Measurements from ENCODE around the gene SERPINA5. TPM values are rescaled to one million over a fixed set of nuclear protein-coding genes. Genes with fewer than 3 reads are reported as not detected.

Gene SERPINA5
- total RNA-seq, 1 experiment from 2014 or later: not detected

- no peak overlapping the region for H3K9ac ChIP-seq (ENCODE audit: low read length)
- no peaks in the 10 kb centered on the region for H3K9me3 ChIP-seq (ENCODE audit: low read length)
- H3K27me3 ChIP-seq (ENCODE audit: low read length): no peaks in the 10 kb centered on the region
- no peaks in the 10 kb centered on the region for H3K79me2 ChIP-seq (ENCODE audit: low read length)
- H4K20me1 ChIP-seq (ENCODE audit: insufficient read depth, low read depth, low read length): no peaks in the 10 kb centered on the region; the same call in 1 of the 2 replicates
- H3K4me3 ChIP-seq (ENCODE audit: low read length): no peak overlapping the region
- no peak overlapping the region for H2AFZ ChIP-seq (ENCODE audit: low read length)
- H3K27ac ChIP-seq (ENCODE audit: low read length): no peak overlapping the region
- no peak overlapping the region for H3K4me2 ChIP-seq (ENCODE audit: low read depth, low read length, poor library complexity, severe bottlenecking)
- H3K4me1 ChIP-seq (ENCODE audit: low read length): no peaks in the 10 kb centered on the region
- no peak for DNase-seq
- H3K36me3 ChIP-seq (ENCODE audit: insufficient read depth, low read length): no peaks in the 10 kb centered on the region
- no peaks in the 10 kb centered on the region for H3K9me2 ChIP-seq (replicated peaks; ENCODE audit: insufficient read depth, low read length)
Observed at GRCh38 chr14:94596361-94596760, 15.1 kb downstream of the SERPINA5 start.

- Histone ChIP-seq H3K4me3 (ENCODE audit: low read length) (no peak overlapping the region), H3K4me1 (ENCODE audit: low read length) (no peaks in the 10 kb centered on the region), H3K9me3 (ENCODE audit: low read length) (no peaks in the 10 kb centered on the region), H3K79me2 (ENCODE audit: low read length) (no peaks in the 10 kb centered on the region), H2AFZ (ENCODE audit: low read length) (no peak overlapping the region), H3K9me2 (replicated peaks; ENCODE audit: insufficient read depth, low read length) (no peaks in the 10 kb centered on the region), H3K36me3 (ENCODE audit: insufficient read depth, low read length) (no peaks in the 10 kb centered on the region), H3K27me3 (ENCODE audit: low read length) (no peaks in the 10 kb centered on the region), H4K20me1 (ENCODE audit: insufficient read depth, low read depth, low read length) (no peaks in the 10 kb centered on the region; the same call in 1 of the 2 replicates), H3K9ac (ENCODE audit: low read length) (no peak overlapping the region), H3K27ac (ENCODE audit: low read length) (no peak overlapping the region), H3K4me2 (ENCODE audit: low read depth, low read length, poor library complexity, severe bottlenecking) (no peak overlapping the region)
- no peak for DNase-seq
Observed at GRCh38 chr14:94597788-94598187, 16.6 kb downstream of the SERPINA5 start.

- H3K27ac ChIP-seq (ENCODE audit: low read length): no peak overlapping the region
- H3K36me3 ChIP-seq (ENCODE audit: insufficient read depth, low read length): no peaks in the 10 kb centered on the region
- H3K79me2 ChIP-seq (ENCODE audit: low read length): no peaks in the 10 kb centered on the region
- no peak overlapping the region for H3K4me2 ChIP-seq (ENCODE audit: low read depth, low read length, poor library complexity, severe bottlenecking)
- no peak for DNase-seq
- H3K9me3 ChIP-seq (ENCODE audit: low read length): no peaks in the 10 kb centered on the region
- H3K27me3 ChIP-seq (ENCODE audit: low read length): no peaks in the 10 kb centered on the region
- no peaks in the 10 kb centered on the region for H3K9me2 ChIP-seq (replicated peaks; ENCODE audit: insufficient read depth, low read length)
- H2AFZ ChIP-seq (ENCODE audit: low read length): no peak overlapping the region
- no peaks in the 10 kb centered on the region; the same call in 1 of the 2 replicates for H4K20me1 ChIP-seq (ENCODE audit: insufficient read depth, low read depth, low read length)
- H3K9ac ChIP-seq (ENCODE audit: low read length): no peak overlapping the region
- no peak overlapping the region for H3K4me3 ChIP-seq (ENCODE audit: low read length)
- H3K4me1 ChIP-seq (ENCODE audit: low read length): no peaks in the 10 kb centered on the region
Observed at GRCh38 chr14:94598506-94598815, 17.2 kb downstream of the SERPINA5 start.

- Histone ChIP-seq H2AFZ (ENCODE audit: low read length) (no peak overlapping the region), H3K4me3 (ENCODE audit: low read length) (no peak overlapping the region), H3K36me3 (ENCODE audit: insufficient read depth, low read length) (no peaks in the 10 kb centered on the region), H3K27me3 (ENCODE audit: low read length) (no peaks in the 10 kb centered on the region), H3K27ac (ENCODE audit: low read length) (no peak overlapping the region), H3K4me2 (ENCODE audit: low read depth, low read length, poor library complexity, severe bottlenecking) (no peak overlapping the region), H4K20me1 (ENCODE audit: insufficient read depth, low read depth, low read length) (no peaks in the 10 kb centered on the region; the same call in 1 of the 2 replicates), H3K9me2 (replicated peaks; ENCODE audit: insufficient read depth, low read length) (no peaks in the 10 kb centered on the region), H3K79me2 (ENCODE audit: low read length) (no peaks in the 10 kb centered on the region), H3K4me1 (ENCODE audit: low read length) (no peaks in the 10 kb centered on the region), H3K9me3 (ENCODE audit: low read length) (no peaks in the 10 kb centered on the region), H3K9ac (ENCODE audit: low read length) (no peak overlapping the region)
- DNase-seq: no peak
Observed at GRCh38 chr14:94598816-94599655, 17.8 kb downstream of the SERPINA5 start.

GRCh38 chr14:94599656-94600004 is 18.4 kb downstream of the SERPINA5 start:
- Histone ChIP-seq H3K9me2 (replicated peaks; ENCODE audit: insufficient read depth, low read length) (no peaks in the 10 kb centered on the region), H4K20me1 (ENCODE audit: insufficient read depth, low read depth, low read length) (no peaks in the 10 kb centered on the region; the same call in 1 of the 2 replicates), H3K36me3 (ENCODE audit: insufficient read depth, low read length) (no peaks in the 10 kb centered on the region), H2AFZ (ENCODE audit: low read length) (no peak overlapping the region), H3K4me1 (ENCODE audit: low read length) (no peaks in the 10 kb centered on the region), H3K27me3 (ENCODE audit: low read length) (no peaks in the 10 kb centered on the region), H3K9me3 (ENCODE audit: low read length) (no peaks in the 10 kb centered on the region), H3K4me2 (ENCODE audit: low read depth, low read length, poor library complexity, severe bottlenecking) (no peak overlapping the region), H3K27ac (ENCODE audit: low read length) (no peak overlapping the region), H3K9ac (ENCODE audit: low read length) (no peak overlapping the region), H3K79me2 (ENCODE audit: low read length) (no peaks in the 10 kb centered on the region), H3K4me3 (ENCODE audit: low read length) (no peak overlapping the region)
- DNase-seq: no peak

- Histone ChIP-seq H3K9ac (ENCODE audit: low read length) (no peak overlapping the region), H3K36me3 (ENCODE audit: insufficient read depth, low read length) (no peaks in the 10 kb centered on the region), H3K4me2 (ENCODE audit: low read depth, low read length, poor library complexity, severe bottlenecking) (no peak overlapping the region), H3K79me2 (ENCODE audit: low read length) (no peaks in the 10 kb centered on the region), H2AFZ (ENCODE audit: low read length) (no peak overlapping the region), H3K4me3 (ENCODE audit: low read length) (no peak overlapping the region), H3K9me2 (replicated peaks; ENCODE audit: insufficient read depth, low read length) (no peaks in the 10 kb centered on the region), H3K9me3 (ENCODE audit: low read length) (no peaks in the 10 kb centered on the region), H3K27me3 (ENCODE audit: low read length) (no peaks in the 10 kb centered on the region; the same call in 1 of the 2 replicates), H3K27ac (ENCODE audit: low read length) (no peak overlapping the region), H3K4me1 (ENCODE audit: low read length) (no peaks in the 10 kb centered on the region), H4K20me1 (ENCODE audit: insufficient read depth, low read depth, low read length) (no peaks in the 10 kb centered on the region; the same call in 1 of the 2 replicates)
- DNase-seq: no peak
Observed at GRCh38 chr14:94600148-94600545, 18.9 kb downstream of the SERPINA5 start.

GRCh38 chr14:94601884-94602391 is 20.7 kb downstream of the SERPINA5 start:
- Histone ChIP-seq H3K27ac (ENCODE audit: low read length) (no peak overlapping the region), H3K4me2 (ENCODE audit: low read depth, low read length, poor library complexity, severe bottlenecking) (no peak overlapping the region), H3K79me2 (ENCODE audit: low read length) (no peaks in the 10 kb centered on the region), H3K9me3 (ENCODE audit: low read length) (no peaks in the 10 kb centered on the region), H3K4me1 (ENCODE audit: low read length) (no peaks in the 10 kb centered on the region), H3K9me2 (replicated peaks; ENCODE audit: insufficient read depth, low read length) (no peaks in the 10 kb centered on the region), H3K36me3 (ENCODE audit: insufficient read depth, low read length) (no peaks in the 10 kb centered on the region), H3K27me3 (ENCODE audit: low read length) (no peaks in the 10 kb centered on the region; the same call in 1 of the 2 replicates), H2AFZ (ENCODE audit: low read length) (no peak overlapping the region), H3K4me3 (ENCODE audit: low read length) (no peak overlapping the region), H3K9ac (ENCODE audit: low read length) (no peak overlapping the region), H4K20me1 (ENCODE audit: insufficient read depth, low read depth, low read length) (no peaks in the 10 kb centered on the region; the same call in 1 of the 2 replicates)
- no peak for DNase-seq

- Histone ChIP-seq H3K36me3 (ENCODE audit: insufficient read depth, low read length) (no peaks in the 10 kb centered on the region), H4K20me1 (ENCODE audit: insufficient read depth, low read depth, low read length) (no peaks in the 10 kb centered on the region; the same call in 1 of the 2 replicates), H3K27me3 (ENCODE audit: low read length) (no peaks in the 10 kb centered on the region; the same call in 1 of the 2 replicates), H3K27ac (ENCODE audit: low read length) (no peak overlapping the region), H3K9me2 (replicated peaks; ENCODE audit: insufficient read depth, low read length) (no peaks in the 10 kb centered on the region), H3K4me3 (ENCODE audit: low read length) (no peak overlapping the region), H3K79me2 (ENCODE audit: low read length) (no peaks in the 10 kb centered on the region), H3K4me1 (ENCODE audit: low read length) (no peaks in the 10 kb centered on the region), H3K9me3 (ENCODE audit: low read length) (no peaks in the 10 kb centered on the region), H3K9ac (ENCODE audit: low read length) (no peak overlapping the region), H2AFZ (ENCODE audit: low read length) (no peak overlapping the region), H3K4me2 (ENCODE audit: low read depth, low read length, poor library complexity, severe bottlenecking) (no peak overlapping the region)
- DNase-seq: no peak
Observed at GRCh38 chr14:94602722-94603121, 21.5 kb downstream of the SERPINA5 start.

Data from Karpas-422 (cell line).